Omental fat pad (tissue), 4 donors: ENCODE measurements around the gene TMEM117. TPM values are rescaled to one million over a fixed set of nuclear protein-coding genes. Genes with fewer than 3 reads are reported as not detected.

Experiments
- ATAC-seq: fragments of 150-250 bp; one replicate; pipeline ENCODE4 v1.9.1; 2016; ENCODE audit warnings: mild to moderate bottlenecking, moderate library complexity; ENCODE audit not compliant: low FRiP score
- DNase-seq: peaks from one replicate; pipeline ENCODE4 v3.0.0-alpha.2; 2019; ENCODE audit warnings: low spot score
- total RNA-seq, 4 donors: library from RNA; depleted of rRNA; stranded (reverse); fragments of >200 nt; gene quantifications; one replicate each; pipeline ENCODE4 v1.1.0, GENCODE V29; 2016
- TF ChIP-seq, protein P1 (sequence below), 3 donors: fragments of 450-650 bp; IDR thresholded peaks; one replicate each; pipeline ENCODE4 v1.5.1; 2016 to 2017; ENCODE audit warnings: antibody characterized with exemption in 3 of 3, mild to moderate bottlenecking in 3 of 3, moderate library complexity in 2 of 3

TMEM117 gene
- 10 to 100 TPM in 1 of 4 donors, 1 to 10 TPM in 3; 7.5 to 13.1 (median 8.2) TPM for total RNA-seq

DNA sequence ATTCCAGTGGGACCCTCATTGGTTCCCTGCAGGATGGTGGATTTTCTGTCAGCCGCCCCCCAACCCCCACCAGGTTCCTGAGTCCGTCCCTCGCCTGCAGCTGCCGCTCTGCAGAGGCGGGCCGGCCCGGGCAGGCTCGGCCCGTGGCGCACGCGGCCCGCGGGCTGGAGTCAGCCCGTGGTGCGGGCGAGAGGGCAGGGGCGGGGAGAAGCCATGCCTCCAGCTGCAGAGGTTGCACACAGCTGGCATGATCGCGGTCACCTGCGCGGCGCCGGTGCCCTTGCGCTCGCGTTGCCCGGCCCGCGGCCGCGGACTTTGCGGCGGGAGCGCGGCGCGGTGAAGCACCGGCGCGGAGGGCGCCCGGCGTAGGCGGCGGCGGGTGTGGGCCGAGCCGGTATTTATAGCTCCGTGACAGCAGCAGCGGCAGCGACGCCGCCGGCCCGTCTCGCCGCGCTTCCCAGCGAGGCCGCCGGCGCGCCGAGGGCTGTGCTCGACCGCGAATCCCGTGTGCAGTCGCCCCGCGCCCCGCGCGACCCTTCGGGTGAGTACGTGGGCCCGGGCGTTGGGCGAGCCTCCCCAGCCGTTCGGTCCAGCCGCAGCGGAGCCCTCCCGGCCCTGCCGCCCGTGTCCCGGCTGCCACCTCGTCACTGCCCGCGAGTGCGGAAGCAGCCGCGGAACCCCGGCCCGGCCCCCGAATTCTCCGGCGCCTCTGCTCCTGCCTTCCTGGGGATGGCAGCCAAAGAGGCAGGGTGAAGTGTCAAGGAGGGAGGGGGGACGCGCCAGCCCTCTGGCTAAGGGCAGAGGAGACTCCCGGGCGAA lies at the start of gene TMEM117:
TSS of gene TMEM117 (plus strand) at position 426 of the 819 bp plus-strand sequence.
- TF ChIP-seq, protein P1, sequence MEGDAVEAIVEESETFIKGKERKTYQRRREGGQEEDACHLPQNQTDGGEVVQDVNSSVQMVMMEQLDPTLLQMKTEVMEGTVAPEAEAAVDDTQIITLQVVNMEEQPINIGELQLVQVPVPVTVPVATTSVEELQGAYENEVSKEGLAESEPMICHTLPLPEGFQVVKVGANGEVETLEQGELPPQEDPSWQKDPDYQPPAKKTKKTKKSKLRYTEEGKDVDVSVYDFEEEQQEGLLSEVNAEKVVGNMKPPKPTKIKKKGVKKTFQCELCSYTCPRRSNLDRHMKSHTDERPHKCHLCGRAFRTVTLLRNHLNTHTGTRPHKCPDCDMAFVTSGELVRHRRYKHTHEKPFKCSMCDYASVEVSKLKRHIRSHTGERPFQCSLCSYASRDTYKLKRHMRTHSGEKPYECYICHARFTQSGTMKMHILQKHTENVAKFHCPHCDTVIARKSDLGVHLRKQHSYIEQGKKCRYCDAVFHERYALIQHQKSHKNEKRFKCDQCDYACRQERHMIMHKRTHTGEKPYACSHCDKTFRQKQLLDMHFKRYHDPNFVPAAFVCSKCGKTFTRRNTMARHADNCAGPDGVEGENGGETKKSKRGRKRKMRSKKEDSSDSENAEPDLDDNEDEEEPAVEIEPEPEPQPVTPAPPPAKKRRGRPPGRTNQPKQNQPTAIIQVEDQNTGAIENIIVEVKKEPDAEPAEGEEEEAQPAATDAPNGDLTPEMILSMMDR (IDR thresholded peaks at IDR 0.05), result no peak
- DNase-seq, result no peak
- peak; percentile 82 for ATAC-seq

DNA sequence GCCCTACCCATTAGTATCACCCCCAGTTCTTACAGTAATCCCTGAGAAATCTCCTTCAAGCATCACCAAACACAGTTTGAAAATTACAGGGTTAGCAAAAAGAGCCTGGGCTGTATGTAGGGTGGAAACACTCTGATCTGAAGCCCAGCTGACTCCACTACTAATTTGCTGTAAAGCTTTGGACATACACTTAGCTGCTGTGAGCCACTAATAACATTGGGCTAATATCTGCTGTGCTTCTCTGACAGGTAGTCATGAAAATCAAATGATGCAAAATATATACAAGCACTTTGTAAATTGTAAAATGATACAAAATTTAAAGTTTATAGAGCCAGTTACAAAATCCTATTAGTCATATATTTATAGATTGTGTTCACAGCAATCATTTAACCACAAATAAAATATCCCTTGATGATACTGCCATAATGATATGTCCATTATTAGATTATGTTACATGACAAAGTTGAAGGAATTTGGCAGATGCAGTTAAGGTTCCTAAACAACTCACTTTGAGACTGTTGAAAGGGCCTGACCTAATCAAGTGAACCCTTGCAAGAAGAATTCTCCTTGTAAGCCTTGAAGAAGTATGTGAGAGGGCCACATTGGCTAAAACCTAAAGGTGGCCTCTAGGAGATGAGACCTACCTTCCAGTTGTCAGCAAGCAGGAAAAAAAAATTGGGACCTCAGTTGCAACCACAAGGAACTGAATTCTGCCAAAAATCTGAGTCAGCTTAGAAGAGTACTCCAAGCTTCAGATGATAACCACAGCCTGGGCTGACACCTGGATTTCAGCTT lies 48.8 kb upstream of the TMEM117 start:
- TF ChIP-seq, protein P1 (IDR thresholded peaks at IDR 0.05), result no peak
- DNase-seq (no peak), ATAC-seq (no peak)

DNA sequence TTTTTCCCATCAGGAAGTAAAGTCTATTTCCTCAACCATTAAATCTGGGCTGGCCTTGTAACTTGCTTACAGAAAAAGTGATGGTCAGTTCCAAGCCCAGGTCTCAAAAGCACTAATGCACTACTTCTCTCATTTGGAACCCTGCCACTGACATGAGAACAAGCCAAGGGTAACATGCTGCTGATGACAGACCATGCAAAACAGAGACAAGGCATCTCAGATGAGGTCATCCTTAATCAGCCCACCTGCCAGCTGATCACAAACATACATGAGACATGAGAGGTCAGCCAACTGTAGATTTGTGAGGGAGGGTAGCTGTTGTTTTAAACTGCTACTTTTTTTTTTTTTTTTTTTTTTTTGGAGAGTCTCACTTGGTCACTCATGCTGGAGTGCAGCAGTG lies 45.9 kb upstream of the TMEM117 start:
- TF ChIP-seq, protein P1 (IDR thresholded peaks at IDR 0.05), result no peak
- ATAC-seq (no peak), DNase-seq (no peak)

DNA sequence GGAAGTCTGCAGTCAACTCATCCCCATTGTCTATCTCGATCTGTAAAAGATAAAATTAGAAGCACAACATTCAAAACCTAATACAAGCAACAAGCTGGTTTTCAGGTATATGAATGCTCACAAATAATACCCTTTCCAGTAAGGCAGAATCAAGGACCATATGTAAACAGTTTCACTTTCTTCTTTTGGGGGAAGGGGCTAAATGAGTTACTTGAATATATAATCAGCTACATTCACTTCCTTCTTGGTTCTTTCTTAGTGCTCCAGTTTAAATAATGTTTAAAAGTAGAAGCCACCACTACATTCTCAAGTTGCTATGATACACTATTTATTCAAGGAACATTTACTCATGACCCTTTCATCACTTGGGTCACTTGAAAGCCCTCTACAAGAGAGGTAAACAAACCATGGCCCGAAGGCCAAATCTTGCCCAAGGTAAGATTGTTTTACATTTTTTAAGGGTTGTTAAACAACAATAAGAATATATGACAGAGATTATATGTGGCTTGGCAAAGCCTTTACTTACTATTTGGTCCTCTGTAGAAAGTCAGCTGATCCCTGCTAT lies 40.1 kb upstream of the TMEM117 start:
- DNase-seq (no peak), ATAC-seq (no peak)
- TF ChIP-seq, protein P1 (IDR thresholded peaks at IDR 0.05), result no peak

DNA sequence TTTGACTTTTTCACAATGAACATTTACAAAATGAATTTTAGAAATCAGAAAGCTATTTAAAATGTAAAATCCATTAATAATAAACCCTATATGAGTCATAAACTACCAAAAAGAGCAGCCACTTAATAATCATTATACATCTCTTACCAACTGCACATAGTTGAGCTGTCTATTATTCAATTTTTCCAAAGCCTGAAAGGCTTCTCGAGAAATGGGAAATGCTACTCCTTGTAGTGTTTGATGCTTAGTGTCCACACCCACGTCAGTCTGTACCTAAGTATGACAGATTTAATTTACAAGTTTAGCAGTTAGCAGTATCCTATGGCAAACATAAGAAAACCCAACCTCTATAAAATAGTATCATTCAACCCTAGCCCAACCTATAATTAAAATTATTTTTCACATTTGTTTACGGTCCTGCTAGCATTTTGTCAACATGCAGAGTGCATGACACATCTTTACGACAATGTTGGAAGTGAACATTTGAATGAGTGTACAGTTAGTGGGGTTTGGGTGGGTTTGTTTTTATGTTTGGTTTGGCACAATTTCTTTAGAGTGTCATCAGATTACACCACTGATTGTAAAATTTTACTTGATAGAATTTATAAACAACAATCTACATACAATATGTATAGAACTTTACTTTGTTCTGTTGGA lies 38.2 kb upstream of the TMEM117 start:
- DNase-seq (no peak), ATAC-seq (no peak)
- TF ChIP-seq, protein P1 (IDR thresholded peaks at IDR 0.05), result no peak

DNA sequence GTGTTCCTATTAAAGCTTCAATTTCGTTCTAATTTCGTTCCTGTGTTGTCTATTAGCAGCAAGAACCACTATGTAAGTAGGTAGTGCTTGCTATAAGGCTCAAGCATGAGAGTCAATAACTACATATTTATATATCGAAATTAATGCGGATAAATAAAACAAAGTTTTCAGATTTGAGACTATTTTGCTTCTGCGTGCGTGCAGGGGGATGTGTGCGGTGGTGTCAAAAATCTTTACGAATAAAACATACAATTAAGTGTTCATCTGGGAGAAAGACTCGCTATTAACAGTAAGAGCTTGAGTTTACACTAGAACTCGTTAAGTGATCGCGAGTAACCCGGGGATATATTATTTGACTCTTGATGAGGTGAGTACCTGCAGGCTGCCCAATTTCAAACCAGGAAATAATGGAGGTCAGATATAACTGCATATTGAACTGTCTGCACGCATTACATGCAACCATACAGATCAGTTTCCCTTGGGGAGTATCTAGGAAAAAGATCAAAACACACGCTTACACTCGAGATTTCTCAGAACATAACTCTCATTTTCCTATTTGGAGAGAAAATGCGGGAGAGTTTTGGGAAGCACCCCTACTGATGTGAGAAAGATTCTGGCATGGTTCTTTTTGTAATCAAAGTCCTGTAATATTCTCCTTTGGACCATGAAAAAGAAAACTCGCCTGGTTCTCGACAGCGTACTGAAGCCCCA lies 30.6 kb upstream of the TMEM117 start:
- ATAC-seq (no peak), DNase-seq (no peak)
- TF ChIP-seq, protein P1 (IDR thresholded peaks at IDR 0.05), result no peak
